Kidney epithelial cell (primary cell): ENCODE results near the gene P2RX1. TPM values are rescaled to one million over a fixed set of nuclear protein-coding genes. Genes with fewer than 3 reads are reported as not detected.

Source experiments
- DNase-seq: peaks from one replicate; pipeline ENCODE4 v3.0.0-alpha.2; 2010; ENCODE audit warnings: low read depth
- H3K27me3 ChIP-seq: 2 replicates; pipeline ENCODE4 v1.6.0; 2011; ENCODE audit warnings: low read length; ENCODE audit not compliant: control insufficient read depth, insufficient read depth
- H3K36me3 ChIP-seq: 2 replicates; pipeline ENCODE4 v1.5.1; 2011; ENCODE audit warnings: low read length; ENCODE audit not compliant: control insufficient read depth, insufficient read depth
- H3K4me3 ChIP-seq: 2 replicates; pipeline ENCODE4 v1.5.1; 2011; ENCODE audit warnings: low read depth, mild to moderate bottlenecking, control low read depth, low read length
- total RNA-seq: library from RNA; depleted of rRNA; stranded (reverse); fragments of >200 nt; gene quantifications from 2 replicates; pipeline ENCODE4 v1.2.3, GENCODE V29; 2015
- TF ChIP-seq, protein P1 (sequence below): IDR thresholded peaks from 2 replicates; pipeline ENCODE4 v1.5.1; 2011; ENCODE audit warnings: mild to moderate bottlenecking, moderate library complexity, low read length, control low read depth, inconsistent platforms; ENCODE audit not compliant: insufficient read depth, poor library complexity, severe bottlenecking

Gene P2RX1
- total RNA-seq, 1 donor from 2014 or later = not detected

GRCh38 chr17:3903051-3903825, 13.0 kb downstream of the P2RX1 start:
- H3K4me3 ChIP-seq = no peak overlapping the region
- H3K27me3 ChIP-seq = peaks cover 13% of the 10 kb centered on the region
- TF ChIP-seq, protein P1, sequence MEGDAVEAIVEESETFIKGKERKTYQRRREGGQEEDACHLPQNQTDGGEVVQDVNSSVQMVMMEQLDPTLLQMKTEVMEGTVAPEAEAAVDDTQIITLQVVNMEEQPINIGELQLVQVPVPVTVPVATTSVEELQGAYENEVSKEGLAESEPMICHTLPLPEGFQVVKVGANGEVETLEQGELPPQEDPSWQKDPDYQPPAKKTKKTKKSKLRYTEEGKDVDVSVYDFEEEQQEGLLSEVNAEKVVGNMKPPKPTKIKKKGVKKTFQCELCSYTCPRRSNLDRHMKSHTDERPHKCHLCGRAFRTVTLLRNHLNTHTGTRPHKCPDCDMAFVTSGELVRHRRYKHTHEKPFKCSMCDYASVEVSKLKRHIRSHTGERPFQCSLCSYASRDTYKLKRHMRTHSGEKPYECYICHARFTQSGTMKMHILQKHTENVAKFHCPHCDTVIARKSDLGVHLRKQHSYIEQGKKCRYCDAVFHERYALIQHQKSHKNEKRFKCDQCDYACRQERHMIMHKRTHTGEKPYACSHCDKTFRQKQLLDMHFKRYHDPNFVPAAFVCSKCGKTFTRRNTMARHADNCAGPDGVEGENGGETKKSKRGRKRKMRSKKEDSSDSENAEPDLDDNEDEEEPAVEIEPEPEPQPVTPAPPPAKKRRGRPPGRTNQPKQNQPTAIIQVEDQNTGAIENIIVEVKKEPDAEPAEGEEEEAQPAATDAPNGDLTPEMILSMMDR = no peak
- H3K36me3 ChIP-seq = no peaks in the 10 kb centered on the region
- no peak for DNase-seq

- H3K27me3 ChIP-seq = peaks cover 13% of the 10 kb centered on the region
- TF ChIP-seq, protein P1 = no peak
- H3K36me3 ChIP-seq = no peaks in the 10 kb centered on the region
- no peak overlapping the region for H3K4me3 ChIP-seq
- no peak for DNase-seq
Observed at GRCh38 chr17:3900646-3901045, 15.6 kb downstream of the P2RX1 start.

DNA sequence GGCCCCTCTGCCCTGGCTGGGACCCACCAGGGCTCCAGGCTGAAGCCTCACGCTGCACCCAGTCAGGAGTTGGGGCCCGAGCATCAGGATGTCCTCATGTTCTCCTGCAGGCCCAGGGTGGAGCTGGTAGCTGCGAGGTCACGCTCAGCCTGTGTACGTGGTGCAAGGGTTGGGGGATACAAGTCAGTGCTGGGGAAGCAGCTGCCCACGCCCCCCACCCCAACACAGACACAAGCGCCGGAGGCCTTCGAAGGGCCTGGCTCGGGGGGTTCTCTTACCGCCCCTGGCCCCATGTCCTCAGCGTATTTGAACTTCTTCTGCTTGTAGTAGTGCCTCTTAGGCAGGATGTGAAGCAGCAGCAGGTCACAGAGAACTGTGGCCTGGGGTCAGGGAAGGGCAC, 18.5 kb downstream of the P2RX1 start:
- Histone ChIP-seq H3K4me3 (no peak overlapping the region), H3K27me3 (peaks cover 5% of the 10 kb centered on the region), H3K36me3 (no peaks in the 10 kb centered on the region)
- no peak for DNase-seq
- TF ChIP-seq, protein P1 = no peak

DNA sequence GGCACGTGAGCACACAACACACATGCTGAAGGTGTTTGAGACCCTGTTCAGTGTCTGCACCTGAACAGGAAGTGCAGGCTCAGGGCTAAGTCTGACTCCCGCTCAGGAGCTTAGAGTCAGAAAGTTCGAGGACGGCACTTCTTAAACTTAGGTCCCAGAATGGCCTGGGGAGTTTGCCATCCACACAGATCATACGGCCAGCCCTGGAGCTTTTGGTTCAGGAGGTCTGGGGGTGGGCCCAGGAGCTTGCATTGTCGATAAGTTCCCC, 19.4 kb downstream of the P2RX1 start:
- TF ChIP-seq, protein P1 = no peak
- Histone ChIP-seq H3K4me3 (no peak overlapping the region), H3K27me3 (peaks cover 5% of the 10 kb centered on the region), H3K36me3 (no peaks in the 10 kb centered on the region)
- no peak for DNase-seq

- DNase-seq = no peak
- no peaks in the 10 kb centered on the region for H3K36me3 ChIP-seq
- peaks cover 3% of the 10 kb centered on the region for H3K27me3 ChIP-seq
- no peak overlapping the region for H3K4me3 ChIP-seq
- TF ChIP-seq, protein P1 = no peak
Observed at GRCh38 chr17:3896108-3896967, 19.9 kb downstream of the P2RX1 start.
